ENCODE results near the gene MAP2K5. TPM values are rescaled to one million over a fixed set of nuclear protein-coding genes. Genes with fewer than 3 reads are reported as not detected.

Gene MAP2K5
- total RNA-seq, 1 donor from 2014 or later: 3.2 TPM

- TF ChIP-seq CTCF (conservative IDR thresholded peaks at IDR 0.05; ENCODE audit: low read depth, low read length): no peak
- DNase-seq (ENCODE audit: low read depth): no peak
- no peak overlapping the region for H3K4me3 ChIP-seq (ENCODE audit: low read depth, low read length)
Observed at GRCh38 chr15:67843092-67843501, 300.6 kb downstream of the MAP2K5 start.

GRCh38 chr15:67843571-67844387 lies 301.3 kb downstream of the MAP2K5 start:
- no peak overlapping the region for H3K4me3 ChIP-seq (ENCODE audit: low read depth, low read length)
- no peak for TF ChIP-seq CTCF (conservative IDR thresholded peaks at IDR 0.05; ENCODE audit: low read depth, low read length)
- no peak for DNase-seq (ENCODE audit: low read depth)

- no peak overlapping the region for H3K4me3 ChIP-seq (ENCODE audit: low read depth, low read length)
- TF ChIP-seq CTCF (conservative IDR thresholded peaks at IDR 0.05; ENCODE audit: low read depth, low read length): no peak
- DNase-seq (ENCODE audit: low read depth): no peak
Observed at GRCh38 chr15:67845974-67846373, 303.5 kb downstream of the MAP2K5 start.

- no peak for TF ChIP-seq CTCF (conservative IDR thresholded peaks at IDR 0.05; ENCODE audit: low read depth, low read length)
- H3K4me3 ChIP-seq (ENCODE audit: low read depth, low read length): no peak overlapping the region
- no peak for DNase-seq (ENCODE audit: low read depth)
Observed at GRCh38 chr15:67849538-67849937, 307.0 kb downstream of the MAP2K5 start.

- no peak for TF ChIP-seq CTCF (conservative IDR thresholded peaks at IDR 0.05; ENCODE audit: low read depth, low read length)
- no peak for DNase-seq (ENCODE audit: low read depth)
- no peak overlapping the region for H3K4me3 ChIP-seq (ENCODE audit: low read depth, low read length)
Observed at GRCh38 chr15:67850336-67850735, 307.8 kb downstream of the MAP2K5 start.

- no peak overlapping the region for H3K4me3 ChIP-seq (ENCODE audit: low read depth, low read length)
- DNase-seq (ENCODE audit: low read depth): no peak
- TF ChIP-seq CTCF (conservative IDR thresholded peaks at IDR 0.05; ENCODE audit: low read depth, low read length): no peak
Observed at GRCh38 chr15:67850994-67851571, 308.6 kb downstream of the MAP2K5 start.

Data from epithelial cell of proximal tubule (primary cell).